IMR-90 (cell line): Measurements from ENCODE around the gene MKRN2OS. TPM values are rescaled to one million over a fixed set of nuclear protein-coding genes. Genes with fewer than 3 reads are reported as not detected.

Experiments used
- ATAC-seq: fragments of 200-7000 bp; cut with Tn5 transposase; 2 replicates; pipeline ENCODE4 v1.9.1; 2020; ENCODE audit warnings: low read depth, mild to moderate bottlenecking, moderate library complexity
- BruUV-seq: library from RNA; stranded (reverse); fragments of 400-500 nt; replicated peaks from 2 replicates; lab custom pipeline; 2021; lab: Mats Ljungman, UMichigan
- CTCF ChIA-PET: fragments of 300-600 bp; formaldehyde crosslinking; extraction: SDS; loops from one replicate; lab custom pipeline; 2021; ENCODE audit warnings: antibody characterized with exemption; lab: Yijun Ruan, JAX
- POLR2A ChIA-PET: fragments of 300-600 bp; sonication (Branson Sonifier 250); formaldehyde crosslinking; loops from one replicate; lab custom pipeline; 2022; ENCODE audit warnings: antibody characterized with exemption; ENCODE audit not compliant: unreplicated experiment; lab: Charles Lee
- DNase-seq: peaks from one replicate; pipeline ENCODE4 v3.0.0; 2013
- H2AFZ ChIP-seq: replicated peaks from 2 replicates; pipeline ENCODE3; 2013; ENCODE audit warnings: low read length, mild to moderate bottlenecking; ENCODE audit not compliant: poor library complexity
- H2AK5ac ChIP-seq: 2 replicates; pipeline ENCODE4 v1.6.1; 2013; ENCODE audit warnings: low read depth, low read length, inconsistent platforms
- H2AK9ac ChIP-seq: replicated peaks from 2 replicates; pipeline ENCODE3; 2013; ENCODE audit warnings: mild to moderate bottlenecking, low read depth, low read length, moderate library complexity; ENCODE audit not compliant: poor library complexity
- H2BK120ac ChIP-seq: 2 replicates; pipeline ENCODE4 v1.6.1; 2013; ENCODE audit warnings: low read depth, low read length, inconsistent platforms
- H2BK15ac ChIP-seq: 3 replicates; pipeline ENCODE4 v1.6.1; 2013; ENCODE audit warnings: low read depth, low read length, inconsistent platforms
- H2BK20ac ChIP-seq: 2 replicates; pipeline ENCODE4 v1.6.1; 2013; ENCODE audit warnings: low read depth, mild to moderate bottlenecking, inconsistent platforms, low read length, moderate library complexity
- H2BK5ac ChIP-seq: 2 replicates; pipeline ENCODE4 v1.6.1; 2013; ENCODE audit warnings: mild to moderate bottlenecking, low read depth, low read length, inconsistent platforms; ENCODE audit not compliant: poor library complexity, severe bottlenecking
- H3K14ac ChIP-seq: replicated peaks from 2 replicates; pipeline ENCODE4 v1.6.1; 2013; ENCODE audit warnings: low read depth, low read length, inconsistent platforms
- H3K18ac ChIP-seq: 2 replicates; pipeline ENCODE4 v1.6.1; 2013; ENCODE audit warnings: low read depth, low read length, control low read depth
- H3K23ac ChIP-seq: 2 replicates; pipeline ENCODE4 v1.6.1; 2013; ENCODE audit warnings: low read depth, low read length, inconsistent platforms
- H3K27ac ChIP-seq: 2 replicates; pipeline ENCODE4 v1.5.1; 2013; ENCODE audit warnings: mild to moderate bottlenecking, control low read depth, low read length; ENCODE audit not compliant: insufficient read depth
- H3K27me3 ChIP-seq: 2 replicates; pipeline ENCODE4 v1.6.1; 2013; ENCODE audit warnings: low read length; ENCODE audit not compliant: control insufficient read depth, insufficient read depth
- H3K36me3 ChIP-seq: 2 replicates; pipeline ENCODE4 v1.6.1; 2013; ENCODE audit warnings: low read length, mixed read lengths; ENCODE audit not compliant: control insufficient read depth, insufficient read depth
- H3K4ac ChIP-seq: 2 replicates; pipeline ENCODE4 v1.6.1; 2013; ENCODE audit warnings: low read depth, low read length, inconsistent platforms
- H3K4me1 ChIP-seq: 2 replicates; pipeline ENCODE4 v1.6.1; 2013; ENCODE audit warnings: low read length, mixed read lengths; ENCODE audit not compliant: control insufficient read depth, insufficient read depth
- H3K4me2 ChIP-seq: 2 replicates; pipeline ENCODE4 v1.6.1; 2013; ENCODE audit warnings: low read depth, mild to moderate bottlenecking, control low read depth, low read length, moderate library complexity
- H3K4me3 ChIP-seq: 2 replicates; pipeline ENCODE4 v1.5.1; 2013; ENCODE audit warnings: low read depth, mild to moderate bottlenecking, control low read depth, low read length, moderate library complexity; ENCODE audit not compliant: insufficient read depth
- H3K56ac ChIP-seq: 2 replicates; pipeline ENCODE4 v1.6.1; 2013; ENCODE audit warnings: low read length, inconsistent platforms; ENCODE audit not compliant: insufficient read depth; ENCODE audit errors: extremely low read depth
- H3K79me1 ChIP-seq, 2 experiments: 2 replicates each; pipeline ENCODE4 v1.6.1; 2013; ENCODE audit warnings: low read length in 2 of 2, inconsistent platforms in 1 of 2, low read depth in 1 of 2
- H3K9ac ChIP-seq: 2 replicates; pipeline ENCODE4 v1.6.1; 2013; ENCODE audit warnings: low read depth, low read length, control low read depth
- H3K9me1 ChIP-seq: 2 replicates; pipeline ENCODE4 v1.6.1; 2013; ENCODE audit warnings: low read length, inconsistent platforms; ENCODE audit not compliant: insufficient read depth
- H3K9me3 ChIP-seq: 2 replicates; pipeline ENCODE4 v1.6.1; 2013; ENCODE audit warnings: low read length; ENCODE audit not compliant: control insufficient read depth, insufficient read depth
- H4K20me1 ChIP-seq: 2 replicates; pipeline ENCODE4 v1.6.1; 2013; ENCODE audit warnings: low read length, inconsistent platforms; ENCODE audit not compliant: insufficient read depth
- H4K5ac ChIP-seq: 2 replicates; pipeline ENCODE4 v1.6.1; 2013; ENCODE audit warnings: mild to moderate bottlenecking, low read depth, low read length, control low read depth
- H4K8ac ChIP-seq, 2 experiments: 2 replicates each; pipeline ENCODE4 v1.6.1; 2013; ENCODE audit warnings: low read depth in 2 of 2, low read length in 2 of 2, control low read depth in 1 of 2, inconsistent platforms in 1 of 2
- H4K91ac ChIP-seq: 2 replicates; pipeline ENCODE4 v1.6.1; 2013; ENCODE audit warnings: low read depth, low read length, inconsistent platforms; ENCODE audit not compliant: insufficient read depth
- BHLHE40 ChIP-seq: fragments of 150-350 bp; IDR thresholded peaks from 2 replicates; pipeline ENCODE4 v1.6.1; 2016; ENCODE audit warnings: mild to moderate bottlenecking, low read depth, low read length
- CEBPB ChIP-seq: IDR thresholded peaks from 2 replicates; pipeline ENCODE4 v1.6.1; 2012; ENCODE audit warnings: low read depth, low read length, improper control_type of control experiment
- CHD1 ChIP-seq: IDR thresholded peaks from 2 replicates; pipeline ENCODE4 v1.6.1; 2012; ENCODE audit warnings: low read depth, low read length, improper control_type of control experiment
- FOS ChIP-seq: fragments of 150-350 bp; IDR thresholded peaks from 2 replicates; pipeline ENCODE4 v1.6.1; 2016; ENCODE audit warnings: low read depth, low read length
- MAZ ChIP-seq: IDR thresholded peaks from 2 replicates; pipeline ENCODE4 v1.6.1; 2012; ENCODE audit warnings: low read depth, mild to moderate bottlenecking, low read length, improper control_type of control experiment, moderate library complexity, borderline replicate concordance
- MXI1 ChIP-seq: IDR thresholded peaks from 2 replicates; pipeline ENCODE4 v1.6.1; 2012; ENCODE audit warnings: low read depth, mild to moderate bottlenecking, low read length, moderate library complexity, borderline replicate concordance
- POLR2A ChIP-seq: IDR thresholded peaks from 2 replicates; pipeline ENCODE4 v1.6.1; 2012; ENCODE audit warnings: mild to moderate bottlenecking, low read depth, low read length
- RAD21 ChIP-seq: IDR thresholded peaks from 2 replicates; pipeline ENCODE4 v1.6.1; 2012; ENCODE audit warnings: low read length, improper control_type of control experiment
- RCOR1 ChIP-seq: IDR thresholded peaks from 2 replicates; pipeline ENCODE4 v1.6.1; 2012; ENCODE audit warnings: mild to moderate bottlenecking, low read length, improper control_type of control experiment; ENCODE audit not compliant: insufficient replicate concordance
- RFX5 ChIP-seq: IDR thresholded peaks from 2 replicates; pipeline ENCODE4 v1.8.0; 2012; ENCODE audit warnings: low read depth, mild to moderate bottlenecking, low read length, moderate library complexity
- WGBS, 2 experiments: methylation state at CpG; one replicate each; pipeline versions ENCODE4 v1.1.5 to v1.1.7; 2013; ENCODE audit warnings: missing lambda C conversion rate in 2 of 2; ENCODE audit not compliant: insufficient read length in 1 of 2; ENCODE audit errors: extremely low coverage in 2 of 2; 5-methylcytosine and 5-hydroxymethylcytosine counted together
- dilution Hi-C: fragments of 300-500 bp; cut with HindIII; formaldehyde crosslinking; loops from one replicate; pipeline ENCODE4 v1.14.3; 2018; ENCODE audit warnings: low sequenced_read_pairs; ENCODE audit not compliant: unreplicated experiment
- in situ Hi-C: fragments of 300-500 bp; cut with MboI; formaldehyde crosslinking; loops from 3 replicates; pipeline ENCODE4 v1.14.3; 2019; ENCODE audit warnings: low sequenced_read_pairs, inconsistent platforms, mixed read lengths
- intact Hi-C: fragments of 100-400 bp; cut with micrococcal nuclease; formaldehyde crosslinking; loops from 2 replicates; pipeline ENCODE4 v1.10.0; 2022
- polyA plus RNA-seq, 3 experiments: library from polyadenylated mRNA; depleted of rRNA; stranded (reverse); fragments of >200 nt; gene quantifications; 2 replicates each; pipeline ENCODE4 v1.2.3, GENCODE V29; 2012; ENCODE audit warnings: low replicate concordance in 1 of 3
- total RNA-seq: library from RNA; depleted of rRNA; stranded (reverse); fragments of >200 nt; gene quantifications from 2 replicates; pipeline ENCODE4 v1.2.3, GENCODE V29; 2012
- TF ChIP-seq, protein P1 (sequence below): conservative IDR thresholded peaks from 2 replicates; pipeline ENCODE4 v1.5.1; 2012; ENCODE audit warnings: mild to moderate bottlenecking, low read depth, low read length, improper control_type of control experiment
- TF ChIP-seq, protein P2 (sequence below): fragments of 150-350 bp; IDR thresholded peaks from 2 replicates; pipeline ENCODE4 v1.6.1; 2016; ENCODE audit warnings: low read depth, mild to moderate bottlenecking, low read length, moderate library complexity, borderline replicate concordance
- TF ChIP-seq, protein P3 (sequence below): fragments of 150-350 bp; IDR thresholded peaks from 2 replicates; pipeline ENCODE4 v1.6.1; 2017; ENCODE audit warnings: mild to moderate bottlenecking, antibody characterized with exemption, low read length, low read depth

The MKRN2OS gene
- total and polyA plus RNA-seq, 2 of the 4 experiments (the other 2 are of a cell fraction), result not detected

DNA sequence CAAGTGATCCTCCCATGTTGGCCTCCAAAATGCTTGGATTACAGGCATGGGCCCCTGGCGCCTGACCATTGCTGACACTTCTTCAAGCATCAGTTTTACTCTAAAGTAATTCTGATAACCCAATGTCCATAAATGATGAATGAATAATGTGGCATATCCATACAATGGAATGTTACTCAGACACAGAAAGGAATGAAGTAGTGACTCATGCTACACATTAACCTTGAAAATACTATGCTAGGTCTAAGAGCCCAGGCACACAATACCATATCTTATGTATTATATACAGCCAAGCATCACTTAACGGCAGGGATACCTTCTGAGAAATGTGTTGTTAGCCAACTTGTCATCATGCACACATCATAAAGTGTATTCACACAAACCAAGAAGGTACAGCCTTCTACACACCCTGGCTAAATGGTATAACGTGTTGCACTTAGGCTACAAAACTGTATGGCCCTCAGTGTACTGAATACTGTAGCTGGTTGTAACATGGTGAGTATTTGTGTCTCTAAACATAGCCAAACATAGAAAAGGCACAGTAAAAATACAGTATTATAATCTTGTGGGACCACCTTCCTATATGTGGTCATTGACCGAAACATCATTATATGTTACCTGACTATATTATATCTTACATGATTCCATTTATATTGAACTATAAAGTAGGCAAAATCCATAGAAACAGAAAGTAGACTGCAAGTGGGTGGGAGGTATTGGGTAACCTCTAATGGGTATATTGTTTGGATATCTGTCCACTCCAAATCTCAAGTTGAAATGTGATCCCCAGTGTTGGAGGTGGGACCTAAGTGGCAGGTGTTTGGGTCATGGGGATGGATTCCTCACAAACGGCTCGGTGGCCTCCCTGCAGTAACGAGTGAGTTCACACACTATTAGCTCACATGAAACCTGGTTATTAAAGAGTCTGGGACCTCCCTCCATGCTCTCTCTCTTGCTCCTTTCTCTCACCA is 43.0 kb upstream of the MKRN2OS start:
- Histone ChIP-seq H3K56ac (no peak overlapping the region), H3K4me2 (no peak overlapping the region), H4K91ac (no peak overlapping the region), H4K5ac (no peak overlapping the region), H3K27ac (peak overlapping the region; percentile 15; the same call in 1 of the 2 replicates), H3K9me3 (no peaks in the 10 kb centered on the region), H3K9ac (no peak overlapping the region), H3K4me1 (peaks cover 4% of the 10 kb centered on the region; the same call in 1 of the 2 replicates), H3K14ac (no peak overlapping the region), H4K20me1 (peaks cover 30% of the 10 kb centered on the region), H3K9me1 (peaks cover 6% of the 10 kb centered on the region; the same call in 1 of the 2 replicates), H2AK5ac (peak overlapping the region; percentile 5; the same call in 1 of the 2 replicates), H2AK9ac (no peak overlapping the region), H2AFZ (no peak overlapping the region), H3K27me3 (no peaks in the 10 kb centered on the region), H3K36me3 (peaks cover 66% of the 10 kb centered on the region), H3K4ac (no peak overlapping the region), H4K8ac (no peak overlapping the region), H2BK5ac (peak overlapping the region; percentile 13), H2BK20ac (no peak overlapping the region), H3K23ac (no peak overlapping the region), H2BK15ac (no peak overlapping the region), H3K4me3 (no peak overlapping the region), H3K79me1 (peaks cover 43 to 66% of the 10 kb centered on the region in 2 experiments), H2BK120ac (no peak overlapping the region), H3K18ac (no peak overlapping the region)
- TF ChIP-seq, protein P1, sequence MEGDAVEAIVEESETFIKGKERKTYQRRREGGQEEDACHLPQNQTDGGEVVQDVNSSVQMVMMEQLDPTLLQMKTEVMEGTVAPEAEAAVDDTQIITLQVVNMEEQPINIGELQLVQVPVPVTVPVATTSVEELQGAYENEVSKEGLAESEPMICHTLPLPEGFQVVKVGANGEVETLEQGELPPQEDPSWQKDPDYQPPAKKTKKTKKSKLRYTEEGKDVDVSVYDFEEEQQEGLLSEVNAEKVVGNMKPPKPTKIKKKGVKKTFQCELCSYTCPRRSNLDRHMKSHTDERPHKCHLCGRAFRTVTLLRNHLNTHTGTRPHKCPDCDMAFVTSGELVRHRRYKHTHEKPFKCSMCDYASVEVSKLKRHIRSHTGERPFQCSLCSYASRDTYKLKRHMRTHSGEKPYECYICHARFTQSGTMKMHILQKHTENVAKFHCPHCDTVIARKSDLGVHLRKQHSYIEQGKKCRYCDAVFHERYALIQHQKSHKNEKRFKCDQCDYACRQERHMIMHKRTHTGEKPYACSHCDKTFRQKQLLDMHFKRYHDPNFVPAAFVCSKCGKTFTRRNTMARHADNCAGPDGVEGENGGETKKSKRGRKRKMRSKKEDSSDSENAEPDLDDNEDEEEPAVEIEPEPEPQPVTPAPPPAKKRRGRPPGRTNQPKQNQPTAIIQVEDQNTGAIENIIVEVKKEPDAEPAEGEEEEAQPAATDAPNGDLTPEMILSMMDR, result no peak
- TF ChIP-seq MAZ (no peak), BHLHE40 (no peak), CHD1 (no peak), RCOR1 (no peak), RFX5 (no peak), CEBPB (peak; percentile 36; the same call in 1 of the 2 replicates), FOS (0 out of 2 replicates have a peak, but pooled peaks have one; percentile 18), POLR2A (no peak), MXI1 (no peak), RAD21 (no peak)
- TF ChIP-seq, protein P2, sequence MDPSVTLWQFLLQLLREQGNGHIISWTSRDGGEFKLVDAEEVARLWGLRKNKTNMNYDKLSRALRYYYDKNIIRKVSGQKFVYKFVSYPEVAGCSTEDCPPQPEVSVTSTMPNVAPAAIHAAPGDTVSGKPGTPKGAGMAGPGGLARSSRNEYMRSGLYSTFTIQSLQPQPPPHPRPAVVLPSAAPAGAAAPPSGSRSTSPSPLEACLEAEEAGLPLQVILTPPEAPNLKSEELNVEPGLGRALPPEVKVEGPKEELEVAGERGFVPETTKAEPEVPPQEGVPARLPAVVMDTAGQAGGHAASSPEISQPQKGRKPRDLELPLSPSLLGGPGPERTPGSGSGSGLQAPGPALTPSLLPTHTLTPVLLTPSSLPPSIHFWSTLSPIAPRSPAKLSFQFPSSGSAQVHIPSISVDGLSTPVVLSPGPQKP, result no peak
- TF ChIP-seq, protein P3, sequence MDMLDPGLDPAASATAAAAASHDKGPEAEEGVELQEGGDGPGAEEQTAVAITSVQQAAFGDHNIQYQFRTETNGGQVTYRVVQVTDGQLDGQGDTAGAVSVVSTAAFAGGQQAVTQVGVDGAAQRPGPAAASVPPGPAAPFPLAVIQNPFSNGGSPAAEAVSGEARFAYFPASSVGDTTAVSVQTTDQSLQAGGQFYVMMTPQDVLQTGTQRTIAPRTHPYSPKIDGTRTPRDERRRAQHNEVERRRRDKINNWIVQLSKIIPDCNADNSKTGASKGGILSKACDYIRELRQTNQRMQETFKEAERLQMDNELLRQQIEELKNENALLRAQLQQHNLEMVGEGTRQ, result no peak
- in situ Hi-C loops (no loop called here), intact Hi-C loops (loop anchor here (5.0 kb wide), 1 partner anchor 74 kb away; the partner anchor contains the start of gene RAF1), dilution Hi-C loops (no loop called here)
- POLR2A ChIA-PET, result no interaction called here
- DNase-seq, result peak; percentile 52
- 51% methylated on average over 3 of the region's 7 CpGs; no CpG with 5 or more reads in 1 of the 2 experiments for WGBS, 2 experiments
- ATAC-seq, result peak; percentile 70
- BruUV-seq, result no TSS peak
- CTCF ChIA-PET, result interaction anchor here (0.6 kb wide), 2 partner anchors 11 to 110 kb away, joined by 3 to 12 read pairs; no protein-coding TSS in a partner anchor
